Mesendoderm (in vitro differentiated cells): ENCODE measurements around the gene YIF1A.

Experiments
- DNase-seq: peaks from one replicate; pipeline ENCODE4 v3.0.0; 2013
- H2AK5ac ChIP-seq: 2 replicates; pipeline ENCODE4 v1.6.1; 2013; ENCODE audit warnings: low read length, inconsistent platforms
- H2BK120ac ChIP-seq: 2 replicates; pipeline ENCODE4 v1.6.1; 2013; ENCODE audit warnings: low read depth, mild to moderate bottlenecking, low read length, moderate library complexity, mixed read lengths
- H2BK15ac ChIP-seq: replicated peaks from 2 replicates; pipeline ENCODE4 v1.6.1; 2013; ENCODE audit warnings: low read depth, mild to moderate bottlenecking, moderate library complexity
- H2BK5ac ChIP-seq: 2 replicates; pipeline ENCODE4 v1.6.1; 2013; ENCODE audit warnings: low read length, inconsistent platforms
- H3K18ac ChIP-seq: 2 replicates; pipeline ENCODE4 v1.6.1; 2013; ENCODE audit warnings: mild to moderate bottlenecking, low read length, mixed read lengths
- H3K23ac ChIP-seq: one replicate; pipeline ENCODE4 v1.6.1; 2013; ENCODE audit warnings: low read length
- H3K27ac ChIP-seq: 2 replicates; pipeline ENCODE4 v1.5.1; 2013; ENCODE audit warnings: low read depth, mild to moderate bottlenecking, inconsistent platforms, low read length, moderate library complexity
- H3K27me3 ChIP-seq: 2 replicates; pipeline ENCODE4 v1.6.1; 2013; ENCODE audit warnings: low read length, control low read depth, mild to moderate bottlenecking, inconsistent platforms; ENCODE audit not compliant: insufficient read depth, poor library complexity
- H3K36me3 ChIP-seq: 2 replicates; pipeline ENCODE4 v1.6.1; 2013; ENCODE audit warnings: low read length, inconsistent platforms; ENCODE audit not compliant: control insufficient read depth, insufficient read depth
- H3K4ac ChIP-seq: one replicate; pipeline ENCODE4 v1.6.1; 2013; ENCODE audit warnings: low read depth, mild to moderate bottlenecking, low read length, moderate library complexity
- H3K4me1 ChIP-seq: 2 replicates; pipeline ENCODE4 v1.6.1; 2013; ENCODE audit warnings: low read depth, low read length, inconsistent platforms; ENCODE audit not compliant: control insufficient read depth
- H3K4me2 ChIP-seq: 2 replicates; pipeline ENCODE4 v1.6.1; 2013; ENCODE audit warnings: low read length
- H3K4me3 ChIP-seq: 2 replicates; pipeline ENCODE4 v1.5.1; 2013; ENCODE audit warnings: mild to moderate bottlenecking, low read length
- H3K56ac ChIP-seq: one replicate; pipeline ENCODE4 v1.6.1; 2013; ENCODE audit warnings: low read length
- H3K79me1 ChIP-seq: 2 replicates; pipeline ENCODE4 v1.6.1; 2013; ENCODE audit warnings: low read length, inconsistent platforms
- H3K79me2 ChIP-seq: 2 replicates; pipeline ENCODE4 v1.6.1; 2013; ENCODE audit warnings: mild to moderate bottlenecking, low read length; ENCODE audit not compliant: control insufficient read depth, insufficient read depth
- H3K9ac ChIP-seq: 2 replicates; pipeline ENCODE4 v1.6.1; 2013; ENCODE audit warnings: low read length, inconsistent platforms
- H4K5ac ChIP-seq: one replicate; pipeline ENCODE4 v1.6.1; 2013; ENCODE audit warnings: low read length
- H4K8ac ChIP-seq: one replicate; pipeline ENCODE4 v1.6.1; 2013; ENCODE audit warnings: low read depth, mild to moderate bottlenecking, control low read depth, low read length, moderate library complexity
- WGBS: extraction: QIAGEN DNeasy Blood & Tissue Kit; methylation state at CpG from one replicate; pipeline ENCODE4 v1.1.7; 2013; ENCODE audit warnings: low lambda C conversion rate, missing lambda C conversion rate; ENCODE audit not compliant: insufficient coverage; ENCODE audit errors: extremely low coverage; 5-methylcytosine and 5-hydroxymethylcytosine counted together

Gene YIF1A

GRCh38 chr11:66294626-66295620 is 6.0 kb upstream of the YIF1A start:
- Histone ChIP-seq H3K18ac (no peak overlapping the region), H3K4me1 (peaks cover 4% of the 10 kb centered on the region), H2AK5ac (no peak overlapping the region), H4K8ac (no peak overlapping the region), H3K36me3 (no peaks in the 10 kb centered on the region), H3K79me2 (no peaks in the 10 kb centered on the region), H3K4me3 (no peak overlapping the region), H4K5ac (no peak overlapping the region), H3K4me2 (no peak overlapping the region), H2BK5ac (no peak overlapping the region), H3K9ac (no peak overlapping the region), H3K23ac (no peak overlapping the region), H2BK120ac (no peak overlapping the region), H3K27me3 (peaks cover 15% of the 10 kb centered on the region), H3K27ac (no peak overlapping the region), H3K56ac (no peak overlapping the region), H2BK15ac (no peak overlapping the region), H3K4ac (no peak overlapping the region), H3K79me1 (no peaks in the 10 kb centered on the region)
- DNase-seq, result no peak
- WGBS, result no CpG with 5 or more reads among the region's 123 CpGs

- H3K79me2 ChIP-seq, result no peaks in the 10 kb centered on the region
- H3K4ac ChIP-seq, result no peak overlapping the region
- H3K27me3 ChIP-seq, result peaks cover 15% of the 10 kb centered on the region
- H3K56ac ChIP-seq, result no peak overlapping the region
- peaks cover 4% of the 10 kb centered on the region for H3K4me1 ChIP-seq
- no peak overlapping the region for H4K5ac ChIP-seq
- no peak overlapping the region for H3K18ac ChIP-seq
- no CpG with 5 or more reads among the region's 30 CpGs for WGBS
- H2BK120ac ChIP-seq, result no peak overlapping the region
- H3K23ac ChIP-seq, result no peak overlapping the region
- no peak for DNase-seq
- no peak overlapping the region for H2AK5ac ChIP-seq
- no peak overlapping the region for H3K27ac ChIP-seq
- H2BK5ac ChIP-seq, result no peak overlapping the region
- H3K79me1 ChIP-seq, result no peaks in the 10 kb centered on the region
- no peak overlapping the region for H3K4me2 ChIP-seq
- H3K9ac ChIP-seq, result no peak overlapping the region
- H2BK15ac ChIP-seq, result no peak overlapping the region
- no peak overlapping the region for H4K8ac ChIP-seq
- no peaks in the 10 kb centered on the region for H3K36me3 ChIP-seq
- H3K4me3 ChIP-seq, result no peak overlapping the region
Measured at GRCh38 chr11:66293777-66294625, 5.1 kb upstream of the YIF1A start.

- H3K79me1 ChIP-seq, result peaks cover 2% of the 10 kb centered on the region
- no peak overlapping the region for H3K9ac ChIP-seq
- H3K36me3 ChIP-seq, result no peaks in the 10 kb centered on the region
- H3K27me3 ChIP-seq, result peaks cover 15% of the 10 kb centered on the region
- no peak for DNase-seq
- no peak overlapping the region for H2BK15ac ChIP-seq
- H3K4me3 ChIP-seq, result no peak overlapping the region
- peaks cover 4% of the 10 kb centered on the region for H3K4me1 ChIP-seq
- no peak overlapping the region for H3K56ac ChIP-seq
- H4K5ac ChIP-seq, result no peak overlapping the region
- no CpG with 5 or more reads among the region's 4 CpGs for WGBS
- H3K4ac ChIP-seq, result no peak overlapping the region
- H2BK5ac ChIP-seq, result no peak overlapping the region
- H2AK5ac ChIP-seq, result no peak overlapping the region
- H3K79me2 ChIP-seq, result peaks cover 2% of the 10 kb centered on the region
- H3K23ac ChIP-seq, result no peak overlapping the region
- H2BK120ac ChIP-seq, result no peak overlapping the region
- H4K8ac ChIP-seq, result no peak overlapping the region
- H3K18ac ChIP-seq, result no peak overlapping the region
- no peak overlapping the region for H3K27ac ChIP-seq
- no peak overlapping the region for H3K4me2 ChIP-seq
Measured at GRCh38 chr11:66293352-66293751, 4.4 kb upstream of the YIF1A start.

GRCh38 chr11:66292543-66293332 is 3.8 kb upstream of the YIF1A start:
- Histone ChIP-seq H3K4me3 (no peak overlapping the region), H3K23ac (no peak overlapping the region), H3K36me3 (no peaks in the 10 kb centered on the region), H3K9ac (no peak overlapping the region), H2BK5ac (no peak overlapping the region), H2BK120ac (no peak overlapping the region), H3K79me2 (peaks cover 6% of the 10 kb centered on the region), H3K18ac (no peak overlapping the region), H3K4me1 (peaks cover 5% of the 10 kb centered on the region), H2AK5ac (no peak overlapping the region), H3K79me1 (peaks cover 6% of the 10 kb centered on the region), H3K56ac (no peak overlapping the region), H3K27ac (no peak overlapping the region), H3K4me2 (no peak overlapping the region), H3K4ac (no peak overlapping the region), H4K5ac (no peak overlapping the region), H2BK15ac (no peak overlapping the region), H3K27me3 (peaks cover 15% of the 10 kb centered on the region), H4K8ac (no peak overlapping the region)
- DNase-seq, result no peak
- WGBS, result no CpG with 5 or more reads among the region's 17 CpGs

- Histone ChIP-seq H3K56ac (no peak within 1 kb of the TSS), H3K4me3 (no peak within 1 kb of the TSS), H3K18ac (no peak within 1 kb of the TSS), H2BK15ac (no peak within 1 kb of the TSS), H4K8ac (no peak within 1 kb of the TSS), H3K36me3 (no peaks in the 10 kb centered on the region), H2AK5ac (no peak within 1 kb of the TSS), H3K27me3 (peaks cover 15% of the 10 kb centered on the region), H2BK5ac (no peak within 1 kb of the TSS), H3K9ac (no peak within 1 kb of the TSS), H3K4ac (no peak within 1 kb of the TSS), H3K79me1 (peaks cover 8% of the 10 kb centered on the region), H3K27ac (no peak within 1 kb of the TSS), H4K5ac (no peak within 1 kb of the TSS), H3K23ac (peak within 1 kb of the TSS; percentile 24), H3K4me1 (peaks cover 2% of the 10 kb centered on the region), H2BK120ac (no peak within 1 kb of the TSS), H3K4me2 (peak within 1 kb of the TSS; percentile 38), H3K79me2 (peaks cover 6% of the 10 kb centered on the region)
- DNase-seq, result no peak
- no CpG with 5 or more reads among the region's 95 CpGs for WGBS
Measured at GRCh38 chr11:66291706-66292542, 3.0 kb upstream of the YIF1A start, which contains the start of gene TMEM151A. Gene TMEM151A, plus strand, starts transcription at chr11:66291894. Its CDS starts 120 bp downstream, at chr11:66292014.
